Heart right ventricle (tissue), 16 donors: ENCODE results near the gene EFCAB6. TPM values are rescaled to one million over a fixed set of nuclear protein-coding genes. Genes with fewer than 3 reads are reported as not detected.
A peak's percentile ranks its signal among the peaks of the same experiment; 100 is the strongest.

Source experiments
- ATAC-seq, 8 donors: fragments of 200-7000 bp; cut with Tn5 transposase; one replicate each; pipeline ENCODE4 v1.9.1; 2020; ENCODE audit warnings: mild to moderate bottlenecking in 8 of 8, moderate library complexity in 8 of 8, moderate number of reproducible peaks in 1 of 8
- DNase-seq, 2 donors: peaks; one replicate each; pipeline ENCODE4 v3.0.0-alpha.2; 2020
- H3K27ac ChIP-seq, 10 donors: fragments of 200-600 bp; sonication (generic) in 2 of 10; one replicate each; pipeline versions ENCODE4 v1.5.0 to v1.8.0; 2020 to 2022; ENCODE audit warnings: mild to moderate bottlenecking in 3 of 10
- H3K27me3 ChIP-seq, 7 donors: fragments of 200-600 bp; one replicate each; pipeline ENCODE4 v1.8.0; 2021 to 2022; ENCODE audit warnings: mild to moderate bottlenecking in 2 of 7
- H3K36me3 ChIP-seq, 9 donors: fragments of 200-600 bp; sonication (generic) in 1 of 9; one replicate each; pipeline versions ENCODE4 v1.5.0 to v1.8.0; 2020 to 2022; ENCODE audit warnings: mild to moderate bottlenecking in 2 of 9
- H3K4me1 ChIP-seq, 9 donors: fragments of 200-600 bp; sonication (generic) in 1 of 9; one replicate each; pipeline versions ENCODE4 v1.5.0 to v1.8.0; 2020 to 2022; ENCODE audit warnings: mild to moderate bottlenecking in 4 of 9
- H3K4me3 ChIP-seq, 10 donors: fragments of 200-600 bp; sonication (generic) in 2 of 10; one replicate each; pipeline versions ENCODE4 v1.5.0 to v1.8.0; 2020 to 2022; ENCODE audit warnings: mild to moderate bottlenecking in 7 of 10, moderate library complexity in 2 of 10
- H3K9me3 ChIP-seq, 11 donors: fragments of 200-600 bp in 10 of 11; sonication (generic) in 2 of 11; one replicate each; pipeline versions ENCODE4 v1.5.0 to v1.8.0; 2013 to 2022; ENCODE audit warnings: mild to moderate bottlenecking in 2 of 11, control low read depth in 1 of 11, moderate library complexity in 1 of 11
- CTCF ChIP-seq, 9 donors: fragments of 200-600 bp; sonication (generic) in 2 of 9; IDR thresholded peaks; one replicate each; pipeline versions ENCODE4 v1.5.0 to v1.8.0; 2021 to 2022; ENCODE audit warnings: antibody characterized with exemption in 9 of 9, mild to moderate bottlenecking in 5 of 9, moderate library complexity in 1 of 9
- WGBS, 2 donors: extraction: QIAGEN DNeasy Blood & Tissue Kit; methylation state at CpG; one replicate each; pipeline ENCODE4 v1.1.7; 2013; ENCODE audit warnings: inconsistent platforms in 1 of 2; 5-methylcytosine and 5-hydroxymethylcytosine counted together
- intact Hi-C, 10 donors: fragments of 100-400 bp; cut with DNase I; formaldehyde crosslinking; loops; one replicate each; pipeline versions ENCODE4 v1.11.1 to v1.14.2; 2022
- polyA plus RNA-seq, 2 donors: library from polyadenylated mRNA; stranded (reverse); fragments of 200-250 nt; gene quantifications; one replicate each; pipeline ENCODE4 v1.2.3, GENCODE V29; 2013
- total RNA-seq, 10 donors: library from RNA; stranded (reverse); fragmentation: NEBNext Ultra II Directional in 3 of 10; extraction: Animal tissue kit (Norgen Biotek cat#: 25700) in 3 of 10; gene quantifications; one replicate each; pipeline versions ENCODE4 v1.2.1 to v1.2.4, GENCODE V29; 2021 to 2023
- donor health status: Arrhythmogenic right ventricular cardiomyopathy.
- donor health status: ischemic (EF 13 %, LVEDD 7.1; RV severe dilation, severe dysfunction).
- donor health status: healthy with polysubstance abuse.
- donor health status: DM: no; HTN: yes; CAD: no.
- donor health status: DM: no; HTN: no; CAD: no.
- donor health status: ischemic (EF 25% LVEDD 6.9; RV normal size, moderate dysfunction).
- donor health status: ischemic (EF 25% LVEDD 5.7; RV mildly dilated, moderate dysfunction).
- donor health status: healthy.
- donor health status: DM: yes; HTN: yes; CAD: no.
- donor health status: Ischemic cardiomyopathy.
- donor health status: ischemic (EF 35%, LVEDD 5.7; RV mildly dilated, moderate dysfunction).
- donor health status: nonischemic (EF 11% LVEDD 7.7; RV severe dilation, severe dysfunction).
- donor health status: DM: yes; HTN: yes; CAD: no.
- donor health status: PGD.
- donor health status: ischemic (EF 29% LVEDD 5.4; RV normal size, mild dysfunction).
- donor health status: nonischemic (EF 23%, LVEDD 6.1; RV moderate dilation, normal function).

Gene EFCAB6
- total and polyA plus RNA-seq, 12 donors: 0.25 to 4.3 (median 1.8) TPM

GRCh38 chr22:43850529-43850928 lies 38.4 kb upstream of the EFCAB6 start:
- intact Hi-C loops: no loop called here
- ATAC-seq: no peak
- Histone ChIP-seq H3K4me1 (peaks cover 0 to 7% (median 0%) of the 10 kb centered on the region in 9 donors), H3K27me3 (peaks cover 0 to 45% (median 20%) of the 10 kb centered on the region in 7 donors), H3K36me3 (no peaks in the 10 kb centered on the region), H3K4me3 (no peak overlapping the region), H3K27ac (no peak overlapping the region), H3K9me3 (no peaks in the 10 kb centered on the region)
- 77 to 81% methylated on average over 12 of the region's 12 CpGs for WGBS, 2 donors
- DNase-seq: no peak
- TF ChIP-seq CTCF (IDR thresholded peaks at IDR 0.05): no peak

- Histone ChIP-seq H3K36me3 (no peaks in the 10 kb centered on the region), H3K27me3 (peaks cover 0 to 52% (median 20%) of the 10 kb centered on the region in 7 donors), H3K4me1 (peaks cover 0 to 7% (median 0%) of the 10 kb centered on the region in 9 donors), H3K9me3 (no peaks in the 10 kb centered on the region), H3K4me3 (no peak overlapping the region), H3K27ac (no peak overlapping the region)
- no peak for TF ChIP-seq CTCF (IDR thresholded peaks at IDR 0.05)
- intact Hi-C loops: no loop called here
- DNase-seq (no peak), ATAC-seq (no peak)
- 83 to 84% methylated on average over 13 of the region's 13 CpGs for WGBS, 2 donors
Observed at GRCh38 chr22:43849731-43850130, 37.6 kb upstream of the EFCAB6 start.

GRCh38 chr22:43848366-43849171 lies 36.5 kb upstream of the EFCAB6 start:
- peaks cover 0 to 7% (median 0%) of the 10 kb centered on the region in 9 donors for H3K4me1 ChIP-seq
- H3K27me3 ChIP-seq: peaks cover 0 to 49% (median 20%) of the 10 kb centered on the region in 7 donors
- TF ChIP-seq CTCF (IDR thresholded peaks at IDR 0.05): peak in 8 of 9 donors; percentile 7 to 58 (median 48)
- peak in 7 of 8 donors; percentile 43 to 76 (median 74) for ATAC-seq
- no peak overlapping the region for H3K27ac ChIP-seq
- 46 to 50% methylated on average over 16 of the region's 16 CpGs for WGBS, 2 donors
- intact Hi-C loops: no loop called here
- H3K4me3 ChIP-seq: no peak overlapping the region
- H3K36me3 ChIP-seq: no peaks in the 10 kb centered on the region
- no peaks in the 10 kb centered on the region for H3K9me3 ChIP-seq
- DNase-seq: no peak

- H3K4me3 ChIP-seq: no peak overlapping the region
- 82 to 84% methylated on average over 14 of the region's 14 CpGs for WGBS, 2 donors
- H3K4me1 ChIP-seq: peaks cover 0 to 7% (median 0%) of the 10 kb centered on the region in 9 donors
- TF ChIP-seq CTCF (IDR thresholded peaks at IDR 0.05): no peak
- peaks cover 0 to 41% (median 20%) of the 10 kb centered on the region in 7 donors for H3K27me3 ChIP-seq
- H3K27ac ChIP-seq: no peak overlapping the region
- no peaks in the 10 kb centered on the region for H3K9me3 ChIP-seq
- no peak for ATAC-seq
- no peaks in the 10 kb centered on the region for H3K36me3 ChIP-seq
- no peak for DNase-seq
- intact Hi-C loops: no loop called here
Observed at GRCh38 chr22:43847376-43848289, 35.5 kb upstream of the EFCAB6 start.
